H1 (cell line): ENCODE measurements around the gene TRIML2. TPM values are rescaled to one million over a fixed set of nuclear protein-coding genes. Genes with fewer than 3 reads are reported as not detected.

ENCODE experiments used
- CTCF ChIA-PET: fragments of 300-600 bp; sonication (Branson Sonifier 250); formaldehyde crosslinking; loops from one replicate; lab custom pipeline; 2021; ENCODE audit not compliant: partially characterized antibody; lab: Charles Lee
- POLR2A ChIA-PET: fragments of 300-600 bp; sonication (Branson Sonifier 250); formaldehyde crosslinking; loops from one replicate; lab custom pipeline; 2021; ENCODE audit warnings: inconsistent platforms; ENCODE audit not compliant: partially characterized antibody; lab: Charles Lee
- DNase-seq, 2 experiments: peaks; one replicate each; pipeline versions ENCODE4 v3.0.0 to v3.0.0-alpha.2; 2010 to 2022; ENCODE audit warnings: low spot score in 2 of 2, low read depth in 1 of 2, mixed read lengths in 1 of 2
- FAIRE-seq: peaks from 2 replicates; lab custom pipeline; 2011; peaks lifted over from hg19 to GRCh38; lab: Jason Lieb, UNC
- H2AFZ ChIP-seq: 2 replicates; pipeline ENCODE4 v1.8.1; 2012; ENCODE audit warnings: low read length, inconsistent platforms
- H2AK5ac ChIP-seq: 2 replicates; pipeline ENCODE4 v1.6.1; 2013; ENCODE audit warnings: low read depth, low read length
- H2BK120ac ChIP-seq: replicated peaks from 2 replicates; pipeline ENCODE3; 2013; ENCODE audit warnings: low read depth, low read length, inconsistent platforms
- H2BK12ac ChIP-seq: 2 replicates; pipeline ENCODE4 v1.6.1; 2013; ENCODE audit warnings: low read depth, low read length
- H2BK15ac ChIP-seq: 2 replicates; pipeline ENCODE4 v1.6.1; 2013; ENCODE audit warnings: low read length
- H2BK20ac ChIP-seq: 2 replicates; pipeline ENCODE4 v1.6.1; 2013; ENCODE audit warnings: low read length
- H2BK5ac ChIP-seq: 2 replicates; pipeline ENCODE4 v1.6.1; 2013; ENCODE audit warnings: low read depth, low read length
- H3K14ac ChIP-seq: 2 replicates; pipeline ENCODE4 v1.6.1; 2013; ENCODE audit warnings: inconsistent platforms; ENCODE audit not compliant: insufficient read length
- H3K18ac ChIP-seq: 2 replicates; pipeline ENCODE4 v1.6.1; 2013; ENCODE audit warnings: low read length; ENCODE audit errors: extremely low read depth
- H3K23ac ChIP-seq: 2 replicates; pipeline ENCODE4 v1.6.1; 2013; ENCODE audit warnings: inconsistent platforms; ENCODE audit not compliant: insufficient read length
- H3K23me2 ChIP-seq: 2 replicates; pipeline ENCODE4 v1.6.1; 2013; ENCODE audit warnings: low read depth, low read length
- H3K27ac ChIP-seq: 2 replicates; pipeline ENCODE4 v1.6.1; 2011; ENCODE audit warnings: low read depth, low read length, inconsistent platforms
- H3K27me3 ChIP-seq, 4 experiments: replicated peaks in 1 of 4; 1 replicate in 1 of 4; 2 replicates in 3 of 4; pipeline versions ENCODE4 v1.6.1 to v1.8.1; 2011 to 2013; ENCODE audit warnings: low read length in 3 of 4, mild to moderate bottlenecking in 3 of 4, inconsistent platforms in 2 of 4, mixed read lengths in 2 of 4, moderate library complexity in 1 of 4; ENCODE audit not compliant: control insufficient read depth in 3 of 4, insufficient read depth in 3 of 4; ENCODE audit errors: extremely low read depth in 1 of 4
- H3K36me3 ChIP-seq, 4 experiments: 2 replicates each; pipeline versions ENCODE4 v1.6.1 to v1.8.1; 2011 to 2013; ENCODE audit warnings: mild to moderate bottlenecking in 4 of 4, low read length in 3 of 4, moderate library complexity in 2 of 4, control low read depth in 1 of 4, inconsistent platforms in 1 of 4; ENCODE audit not compliant: insufficient read depth in 4 of 4, control insufficient read depth in 2 of 4
- H3K4ac ChIP-seq: replicated peaks from 2 replicates; pipeline ENCODE3; 2013; ENCODE audit warnings: low read length, low read depth, mixed read lengths, inconsistent platforms; ENCODE audit not compliant: insufficient read length
- H3K4me1 ChIP-seq, 4 experiments: replicated peaks in 1 of 4; 1 replicate in 1 of 4; 2 replicates in 3 of 4; pipeline versions ENCODE4 v1.6.1 to v1.8.1; 2011 to 2013; ENCODE audit warnings: low read length in 3 of 4, inconsistent platforms in 2 of 4, mixed read lengths in 1 of 4; ENCODE audit not compliant: insufficient read depth in 4 of 4, control insufficient read depth in 3 of 4
- H3K4me2 ChIP-seq, 2 experiments: 2 replicates each; pipeline versions ENCODE4 v1.6.1 to v1.8.1; 2011 to 2013; ENCODE audit warnings: low read depth in 2 of 2, low read length in 2 of 2, control low read depth in 1 of 2, inconsistent platforms in 1 of 2, mild to moderate bottlenecking in 1 of 2; ENCODE audit not compliant: insufficient read depth in 1 of 2
- H3K4me3 ChIP-seq, 4 experiments: fragments of 200-600, 300-600 bp in 1 of 4; sonication (generic), shearing (Covaris generic), sonication (Bioruptor Twin) in 1 of 4; 2 replicates each; pipeline versions ENCODE4 v1.5.1 to v1.8.1; 2011 to 2016; ENCODE audit warnings: low read length in 4 of 4, low read depth in 3 of 4, control low read depth in 2 of 4, inconsistent platforms in 2 of 4, mild to moderate bottlenecking in 2 of 4, mixed read lengths in 1 of 4, moderate library complexity in 1 of 4; ENCODE audit not compliant: insufficient read depth in 2 of 4; ENCODE audit errors: extremely low read depth in 1 of 4
- H3K56ac ChIP-seq: replicated peaks from 2 replicates; pipeline ENCODE3; 2013; ENCODE audit warnings: low read depth, mild to moderate bottlenecking, mixed read lengths, low read length, inconsistent platforms; ENCODE audit not compliant: insufficient read length
- H3K79me1 ChIP-seq: 2 replicates; pipeline ENCODE4 v1.6.1; 2013; ENCODE audit warnings: low read depth, low read length, control low read depth
- H3K79me2 ChIP-seq, 2 experiments: 2 replicates each; pipeline versions ENCODE4 v1.6.1 to v1.8.1; 2012 to 2013; ENCODE audit warnings: low read length in 2 of 2, mild to moderate bottlenecking in 2 of 2, inconsistent platforms in 1 of 2; ENCODE audit not compliant: insufficient read depth in 2 of 2, control insufficient read depth in 1 of 2
- H3K9ac ChIP-seq, 4 experiments: replicated peaks in 1 of 4; 1 replicate in 1 of 4; 2 replicates in 3 of 4; pipeline versions ENCODE4 v1.6.1 to v1.8.1; 2011 to 2013; ENCODE audit warnings: low read depth in 3 of 4, low read length in 3 of 4, control low read depth in 2 of 4, mild to moderate bottlenecking in 2 of 4, moderate library complexity in 2 of 4, inconsistent platforms in 1 of 4; ENCODE audit errors: extremely low read depth in 1 of 4
- H3K9me3 ChIP-seq, 2 experiments: 2 replicates each; pipeline versions ENCODE4 v1.6.1 to v1.8.1; 2012 to 2013; ENCODE audit warnings: mild to moderate bottlenecking in 2 of 2, moderate library complexity in 2 of 2, control low read depth in 1 of 2, inconsistent platforms in 1 of 2, low read depth in 1 of 2, low read length in 1 of 2, mixed read lengths in 1 of 2; ENCODE audit not compliant: insufficient read depth in 2 of 2
- H4K20me1 ChIP-seq, 2 experiments: replicated peaks in 1 of 2; 2 replicates each; pipeline versions ENCODE3 to v1.8.1; 2011 to 2013; ENCODE audit warnings: inconsistent platforms in 2 of 2, low read length in 2 of 2, mild to moderate bottlenecking in 1 of 2; ENCODE audit not compliant: insufficient read depth in 2 of 2, control insufficient read depth in 1 of 2
- H4K5ac ChIP-seq: 2 replicates; pipeline ENCODE4 v1.6.1; 2013; ENCODE audit warnings: low read length, low read depth, mixed read lengths, inconsistent platforms; ENCODE audit not compliant: insufficient read length
- H4K8ac ChIP-seq: 2 replicates; pipeline ENCODE4 v1.8.0; 2013; ENCODE audit warnings: mild to moderate bottlenecking, moderate library complexity, low read length, inconsistent platforms; ENCODE audit not compliant: insufficient read depth; ENCODE audit errors: extremely low read depth
- H4K91ac ChIP-seq: replicated peaks from 2 replicates; pipeline ENCODE3; 2013; ENCODE audit warnings: low read length, mixed read lengths, inconsistent platforms; ENCODE audit not compliant: insufficient read length
- ATF2 ChIP-seq: IDR thresholded peaks from 2 replicates; pipeline ENCODE4 v1.6.1; 2012; ENCODE audit warnings: low read length, inconsistent platforms
- ATF3 ChIP-seq: IDR thresholded peaks from 2 replicates; pipeline ENCODE4 v1.6.1; 2011; ENCODE audit warnings: low read depth, mild to moderate bottlenecking, low read length; ENCODE audit not compliant: insufficient read depth
- GTF2F1 ChIP-seq: IDR thresholded peaks from 2 replicates; pipeline ENCODE4 v1.6.1; 2012; ENCODE audit warnings: low read depth, low read length, improper control_type of control experiment, borderline replicate concordance
- HDAC2 ChIP-seq, 2 experiments: fragments of 300-600 bp in 1 of 2; sonication (generic) in 1 of 2; IDR thresholded peaks; 2 replicates each; pipeline ENCODE4 v1.6.1; 2011 to 2012; ENCODE audit warnings: low read depth in 2 of 2, low read length in 2 of 2, mild to moderate bottlenecking in 2 of 2, moderate library complexity in 2 of 2, borderline replicate concordance in 1 of 2, inconsistent platforms in 1 of 2
- WGBS, 2 experiments: shearing (Covaris generic) in 1 of 2; methylation state at CpG; one replicate each; pipeline versions ENCODE4 v1.1.6 to v1.1.7; 2013 to 2015; ENCODE audit warnings: low lambda C conversion rate in 2 of 2, mixed read lengths in 2 of 2, inconsistent platforms in 1 of 2, low coverage in 1 of 2, missing lambda C conversion rate in 1 of 2; ENCODE audit not compliant: insufficient replicate concordance in 2 of 2, insufficient coverage in 1 of 2, insufficient read length in 1 of 2; ENCODE audit errors: extremely low coverage in 1 of 2, missing lambda C conversion rate in 1 of 2; 5-methylcytosine and 5-hydroxymethylcytosine counted together
- polyA plus RNA-seq, 7 experiments: library from polyadenylated mRNA; depleted of rRNA in 3 of 7; stranded (reverse) in 5 of 7; unstranded in 2 of 7; fragments of >200 nt in 5 of 7; fragments of 200-250 nt in 2 of 7; gene quantifications; 1 replicate in 5 of 7; 2 replicates in 1 of 7; 4 replicates in 1 of 7; pipeline versions ENCODE4 v1.2.1 to v1.2.3, GENCODE V29; 2011 to 2013; ENCODE audit warnings: missing spikeins in 2 of 7, mixed read lengths in 2 of 7
- total RNA-seq: library from RNA; stranded (reverse); fragmentation: NEBNext Ultra II Directional; extraction: Animal tissue kit (Norgen Biotek cat#: 25700); gene quantifications from 2 replicates; pipeline ENCODE4 v1.2.1, GENCODE V29; 2021

Gene TRIML2
- total and polyA plus RNA-seq, 2 of the 8 experiments (the other 6 are each of a cell fraction or from before 2014, with no cell fraction given), result 28.1 to 59.2 TPM

- no peak for FAIRE-seq
- Histone ChIP-seq H2AK5ac (no peak overlapping the region), H3K79me2 (no peaks in the 10 kb centered on the region), H3K23me2 (no peaks in the 10 kb centered on the region), H4K20me1 (no peaks in the 10 kb centered on the region), H3K18ac (no peak overlapping the region), H2BK5ac (no peak overlapping the region), H3K23ac (no peak overlapping the region), H3K9me3 (no peaks in the 10 kb centered on the region), H4K8ac (no peak overlapping the region), H2AFZ (no peak overlapping the region), H2BK20ac (no peak overlapping the region), H2BK12ac (no peak overlapping the region), H2BK120ac (no peak overlapping the region), H3K27me3 (no peaks in the 10 kb centered on the region), H3K36me3 (no peaks in the 10 kb centered on the region), H3K9ac (no peak overlapping the region), H3K56ac (no peak overlapping the region), H3K14ac (no peak overlapping the region), H3K79me1 (no peaks in the 10 kb centered on the region; the same call in 1 of the 2 replicates), H3K4me2 (no peak overlapping the region), H3K4me3 (no peak overlapping the region), H3K27ac (no peak overlapping the region), H3K4me1 (peaks cover 0 to 3% (median 0%) of the 10 kb centered on the region in 4 experiments; a peak in 1 of 7 replicates), H2BK15ac (no peak overlapping the region), H4K91ac (no peak overlapping the region), H4K5ac (no peak overlapping the region), H3K4ac (no peak overlapping the region)
- ChIA-PET CTCF (interaction anchor here (1.5 kb wide), 1 partner anchor 15 kb away, joined by 3 read pairs; no protein-coding TSS in a partner anchor), POLR2A (interaction anchor here (0.6 to 1.0 kb wide), 2 partner anchors 26 to 82 kb away, joined by 3 to 5 read pairs; no protein-coding TSS in a partner anchor)
- 91% methylated on average over 12 of the region's 12 CpGs; no CpG with 5 or more reads in 1 of the 2 experiments for WGBS, 2 experiments
- TF ChIP-seq HDAC2 (IDR thresholded peaks at IDR 0.05; ENCODE audit: borderline replicate concordance in 1 of 2, low read depth in 2 of 2, low read length in 2 of 2) (no peak), ATF3 (no peak), ATF2 (no peak), GTF2F1 (no peak)
- DNase-seq, result no peak
Observed at GRCh38 chr4:188076169-188076568, 33.2 kb downstream of the TRIML2 start.
